Mammary epithelial cell (primary cell): ENCODE results near the gene WDR45B.

Source experiments
- EZH2 ChIP-seq: IDR thresholded peaks from 2 replicates; pipeline ENCODE4 v1.6.1; 2012; ENCODE audit warnings: low read length, inconsistent platforms, borderline replicate concordance
- TF ChIP-seq, protein P1 (sequence below), 2 donors: IDR thresholded peaks in 1 of 2; conservative IDR thresholded peaks in 1 of 2; 2 replicates each; pipeline ENCODE4 v1.5.1; 2011 to 2012; ENCODE audit warnings: inconsistent platforms in 2 of 2, low read length in 2 of 2, mild to moderate bottlenecking in 2 of 2, control low read depth in 1 of 2, low read depth in 1 of 2; ENCODE audit not compliant: insufficient read depth in 1 of 2; ENCODE audit errors: extremely low read depth in 1 of 2

DNA sequence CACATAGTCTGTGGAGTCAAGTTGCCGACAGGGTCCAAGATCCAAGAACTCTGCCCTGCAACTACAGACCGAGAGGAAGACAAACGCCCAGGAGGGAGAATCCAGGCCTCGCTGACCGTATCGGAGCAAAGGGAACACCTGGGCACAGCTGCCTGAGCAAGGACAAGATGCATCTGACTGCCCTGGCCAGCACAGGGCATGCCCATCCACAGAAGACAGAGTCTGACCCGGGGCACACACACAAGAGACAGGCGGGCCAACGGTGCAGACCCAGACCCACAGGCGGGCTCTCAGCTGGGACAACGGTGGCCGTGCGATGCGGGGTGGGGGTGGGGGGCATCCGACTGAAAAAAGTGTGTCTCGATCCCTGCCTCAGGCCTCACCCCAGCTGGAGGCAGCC, 44.0 kb upstream of the WDR45B start:
- TF ChIP-seq, protein P1, sequence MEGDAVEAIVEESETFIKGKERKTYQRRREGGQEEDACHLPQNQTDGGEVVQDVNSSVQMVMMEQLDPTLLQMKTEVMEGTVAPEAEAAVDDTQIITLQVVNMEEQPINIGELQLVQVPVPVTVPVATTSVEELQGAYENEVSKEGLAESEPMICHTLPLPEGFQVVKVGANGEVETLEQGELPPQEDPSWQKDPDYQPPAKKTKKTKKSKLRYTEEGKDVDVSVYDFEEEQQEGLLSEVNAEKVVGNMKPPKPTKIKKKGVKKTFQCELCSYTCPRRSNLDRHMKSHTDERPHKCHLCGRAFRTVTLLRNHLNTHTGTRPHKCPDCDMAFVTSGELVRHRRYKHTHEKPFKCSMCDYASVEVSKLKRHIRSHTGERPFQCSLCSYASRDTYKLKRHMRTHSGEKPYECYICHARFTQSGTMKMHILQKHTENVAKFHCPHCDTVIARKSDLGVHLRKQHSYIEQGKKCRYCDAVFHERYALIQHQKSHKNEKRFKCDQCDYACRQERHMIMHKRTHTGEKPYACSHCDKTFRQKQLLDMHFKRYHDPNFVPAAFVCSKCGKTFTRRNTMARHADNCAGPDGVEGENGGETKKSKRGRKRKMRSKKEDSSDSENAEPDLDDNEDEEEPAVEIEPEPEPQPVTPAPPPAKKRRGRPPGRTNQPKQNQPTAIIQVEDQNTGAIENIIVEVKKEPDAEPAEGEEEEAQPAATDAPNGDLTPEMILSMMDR (conservative IDR thresholded peaks at IDR 0.05 in 1 of 2, IDR thresholded peaks at IDR 0.05 in 1 of 2; ENCODE audit: extremely low read depth in 1 of 2, insufficient read depth in 1 of 2, low read depth in 1 of 2, low read length in 2 of 2): no peak
- no peak for TF ChIP-seq EZH2
